GM21367 (cell line): ENCODE results near the gene RHBDL3.
"Not testable (repeated sequence)": the region's sequence is repeated elsewhere in the genome, so short reads cannot be mapped to it uniquely, and the experiment has no call there.

Source experiments
- ATAC-seq: cut with Tn5 transposase; IDR thresholded peaks from one replicate; pipeline ENCODE4 v1.9.1; 2021; ENCODE audit not compliant: unreplicated experiment

The RHBDL3 gene

GRCh38 chr17:32323046-32323445 is 57.4 kb downstream of the RHBDL3 start:
- ATAC-seq, result no peak

- ATAC-seq, result no peak
Measured at GRCh38 chr17:32323811-32324491, 58.3 kb downstream of the RHBDL3 start.

- ATAC-seq, result no peak
Measured at GRCh38 chr17:32327911-32328310, 62.3 kb downstream of the RHBDL3 start.

- ATAC-seq, result no peak
Measured at GRCh38 chr17:32330147-32330546, 64.5 kb downstream of the RHBDL3 start.

- ATAC-seq, result no peak
Measured at GRCh38 chr17:32331243-32332040, 65.8 kb downstream of the RHBDL3 start.

- ATAC-seq, result no peak
Measured at GRCh38 chr17:32333187-32333586, 67.6 kb downstream of the RHBDL3 start.

- ATAC-seq, result no peak
Measured at GRCh38 chr17:32335046-32335445, 69.4 kb downstream of the RHBDL3 start.

GRCh38 chr17:32335687-32336086 is 70.1 kb downstream of the RHBDL3 start:
- ATAC-seq, result no peak

GRCh38 chr17:32341141-32341856 is 75.7 kb downstream of the RHBDL3 start:
- ATAC-seq, result peak; percentile 22

- peak; percentile 65 for ATAC-seq
Measured at GRCh38 chr17:32341857-32342602, 76.4 kb downstream of the RHBDL3 start, which contains the start of gene C17orf75. Gene C17orf75, minus strand, starts transcription at chr17:32342173. Its CDS starts 34 bp downstream, at chr17:32342139.

- ATAC-seq, result no peak
Measured at GRCh38 chr17:32342603-32343325, 77.1 kb downstream of the RHBDL3 start.

- no peak for ATAC-seq
Measured at GRCh38 chr17:32345951-32346600, 80.4 kb downstream of the RHBDL3 start.

- no peak for ATAC-seq
Measured at GRCh38 chr17:32348483-32348800, 82.8 kb downstream of the RHBDL3 start.

- no peak for ATAC-seq
Measured at GRCh38 chr17:32349503-32349853, 83.8 kb downstream of the RHBDL3 start.

GRCh38 chr17:32349854-32350665 is 84.4 kb downstream of the RHBDL3 start, which contains the start of gene ZNF207:
Gene ZNF207, plus strand, starts transcription at chr17:32350157. Its CDS starts 129 bp downstream, at chr17:32350286.
- ATAC-seq, result peak; percentile 84

- ATAC-seq, result no peak
Measured at GRCh38 chr17:32350666-32351418, 85.2 kb downstream of the RHBDL3 start.

- not testable (repeated sequence) for ATAC-seq
Measured at GRCh38 chr17:32352734-32353133, 87.1 kb downstream of the RHBDL3 start.

GRCh38 chr17:32355649-32356377 is 90.2 kb downstream of the RHBDL3 start:
- no peak for ATAC-seq
